CD4-positive, alpha-beta T cell (primary cell): Measurements from ENCODE around the gene PNKD. TPM values are rescaled to one million over a fixed set of nuclear protein-coding genes. Genes with fewer than 3 reads are reported as not detected.

ENCODE experiments used
- ATAC-seq: fragments of 200-7000 bp; cut with Tn5 transposase; one replicate; pipeline ENCODE4 v1.10.0; 2022; ENCODE audit warnings: mild to moderate bottlenecking; ENCODE audit not compliant: poor library complexity
- CTCF ChIA-PET: fragments of 350-600 bp; sonication (Branson Sonifier 250); formaldehyde crosslinking; loops from one replicate; lab custom pipeline; 2021; ENCODE audit warnings: antibody characterized with exemption, inconsistent platforms; lab: Charles Lee
- POLR2A ChIA-PET: fragments of 350-600 bp; sonication (Branson Sonifier 250); formaldehyde crosslinking; loops from one replicate; lab custom pipeline; 2021; ENCODE audit warnings: antibody characterized with exemption, inconsistent platforms; lab: Charles Lee
- DNase-seq, 14 experiments: peaks; one replicate each; pipeline ENCODE4 v3.0.0-alpha.2; 2013 to 2020; ENCODE audit warnings: mixed read lengths in 2 of 14
- H3K27ac ChIP-seq, 2 donors: one replicate each; pipeline versions ENCODE4 v1.5.1 to v1.7.0; 2013; ENCODE audit warnings: low read length in 2 of 2, low read depth in 1 of 2, mild to moderate bottlenecking in 1 of 2
- H3K27me3 ChIP-seq, 2 experiments: 1 replicate in 1 of 2; 2 replicates in 1 of 2; pipeline versions ENCODE4 v1.6.1 to v1.7.0; 2013; ENCODE audit warnings: low read length in 2 of 2, control low read depth in 1 of 2, mild to moderate bottlenecking in 1 of 2, moderate library complexity in 1 of 2; ENCODE audit not compliant: insufficient read depth in 2 of 2, control insufficient read depth in 1 of 2
- H3K36me3 ChIP-seq: one replicate; pipeline ENCODE4 v1.6.1; 2013; ENCODE audit warnings: low read length, control low read depth; ENCODE audit not compliant: insufficient read depth
- H3K4me1 ChIP-seq: one replicate; pipeline ENCODE4 v1.6.1; 2013; ENCODE audit warnings: low read length, control low read depth; ENCODE audit not compliant: insufficient read depth
- H3K4me3 ChIP-seq: one replicate; pipeline ENCODE4 v1.5.1; 2013; ENCODE audit warnings: mild to moderate bottlenecking, low read length, moderate library complexity
- H3K9me3 ChIP-seq, 2 experiments: 1 replicate in 1 of 2; 2 replicates in 1 of 2; pipeline versions ENCODE4 v1.6.1 to v1.7.0; 2013; ENCODE audit warnings: low read length in 2 of 2, mild to moderate bottlenecking in 2 of 2, control low read depth in 1 of 2, moderate library complexity in 1 of 2; ENCODE audit not compliant: control insufficient read depth in 1 of 2, insufficient read depth in 1 of 2
- H3K27ac Mint-ChIP-seq: one replicate; pipeline ENCODE4 v1.8.0; 2020; ENCODE audit warnings: mixed read lengths
- H3K27me3 Mint-ChIP-seq: one replicate; pipeline ENCODE4 v1.8.0; 2021; ENCODE audit warnings: mixed read lengths
- H3K36me3 Mint-ChIP-seq: one replicate; pipeline ENCODE4 v1.8.0; 2021; ENCODE audit warnings: low read depth, mixed read lengths
- H3K4me1 Mint-ChIP-seq: one replicate; pipeline ENCODE4 v1.8.0; 2021; ENCODE audit warnings: low read depth, mixed read lengths
- H3K4me3 Mint-ChIP-seq: one replicate; pipeline ENCODE4 v1.8.0; 2020; ENCODE audit warnings: mild to moderate bottlenecking, mixed read lengths
- H3K9me3 Mint-ChIP-seq: one replicate; pipeline ENCODE4 v1.8.0; 2020; ENCODE audit warnings: mixed read lengths
- CTCF ChIP-seq: fragments of 200-600 bp; IDR thresholded peaks from one replicate; pipeline ENCODE4 v1.8.0; 2022; ENCODE audit warnings: antibody characterized with exemption, mild to moderate bottlenecking
- intact Hi-C, 2 experiments: fragments of 100-400 bp; cut with DNase I in 1 of 2; cut with micrococcal nuclease in 1 of 2; formaldehyde crosslinking; loops; one replicate each; pipeline versions ENCODE4 v1.15.1 to v1.9.0; 2023 to 2025; cut with DNase I, micrococcal nuclease
- total RNA-seq, 174 experiments: library from RNA in 2 of 174; stranded (reverse) in 2 of 174; gene quantifications; one replicate each; pipeline ENCODE4 v1.2.3 and lab custom pipeline; 2021 to 2026

Gene PNKD
- total RNA-seq, 2 experiments from 2014 or later = 9.2 to 10.6 TPM

DNA sequence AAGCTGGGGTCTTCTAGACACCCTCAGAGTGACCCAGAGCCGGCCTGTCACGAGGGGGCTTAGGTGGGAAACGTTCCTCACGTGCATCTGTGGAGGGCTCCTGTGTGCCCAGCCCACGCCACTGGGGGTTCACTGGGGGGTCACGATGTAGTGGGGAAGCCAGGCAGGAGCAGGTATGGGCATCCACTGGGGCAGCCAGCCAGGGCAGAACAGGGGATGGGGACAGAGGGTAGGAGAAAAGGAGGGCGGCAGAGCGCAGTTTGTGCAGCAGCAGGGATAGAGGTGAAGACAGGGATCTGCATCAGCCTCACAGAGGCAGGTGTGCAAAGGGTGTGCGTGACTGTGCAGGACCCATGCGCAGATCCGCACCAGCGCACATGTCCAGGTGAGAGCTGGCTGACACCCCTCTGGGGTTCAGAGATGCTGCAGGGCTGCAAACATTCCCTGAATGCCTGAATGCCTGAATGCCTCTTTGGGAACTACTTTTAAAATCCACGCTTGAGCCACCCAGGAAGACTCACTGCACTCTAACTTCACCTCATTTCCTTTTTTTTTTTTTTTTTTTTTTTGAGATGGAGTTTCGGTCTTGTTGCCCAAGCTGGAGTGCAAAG is 10.0 kb downstream of the PNKD start:
- Histone ChIP-seq H3K27ac (peak overlapping the region in 1 of 2 donors; percentile 47), H3K27me3 (no peaks in the 10 kb centered on the region), H3K9me3 (no peaks in the 10 kb centered on the region), H3K4me3 (no peak overlapping the region), H3K36me3 (peaks cover 81% of the 10 kb centered on the region), H3K4me1 (peaks cover 53% of the 10 kb centered on the region)
- ChIA-PET POLR2A (interaction anchor here (0.5 kb wide), 1 partner anchor 64 kb away, joined by 3 read pairs; no protein-coding TSS in a partner anchor), CTCF (no interaction called here)
- H3K9me3 Mint-ChIP-seq = no peaks in the 10 kb centered on the region
- H3K4me3 Mint-ChIP-seq = no peak overlapping the region
- H3K36me3 Mint-ChIP-seq = peaks cover 79% of the 10 kb centered on the region
- intact Hi-C loops = loop anchor here in 1 of 2 experiments (10.0 kb wide), 1 partner anchor 364 kb away; no protein-coding TSS in a partner anchor
- H3K4me1 Mint-ChIP-seq = peaks cover 55% of the 10 kb centered on the region
- no peaks in the 10 kb centered on the region for H3K27me3 Mint-ChIP-seq
- DNase-seq (peak in 1 of 14 experiments; percentile 11), ATAC-seq (no peak)
- no peak for TF ChIP-seq CTCF
- peak overlapping the region; percentile 78 for H3K27ac Mint-ChIP-seq

DNA sequence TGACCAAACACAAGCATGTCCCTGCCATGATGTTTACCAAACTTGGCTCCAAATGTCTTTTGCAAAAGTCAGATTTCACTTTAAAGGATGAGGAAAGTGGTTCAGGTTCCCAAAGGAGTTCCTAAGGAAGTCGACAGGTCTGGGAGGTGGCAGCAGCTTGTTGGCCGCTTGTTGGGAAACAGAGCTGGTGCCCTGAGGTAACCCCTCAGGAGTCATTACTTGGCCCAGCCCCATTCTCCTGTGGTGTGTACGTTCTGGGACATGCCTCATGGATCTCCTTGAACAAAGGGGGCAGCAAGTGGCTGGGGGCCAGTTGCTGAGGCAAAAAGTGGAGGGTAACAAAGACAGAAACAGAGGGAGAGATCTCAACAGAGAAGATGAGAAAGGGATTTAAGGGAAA is 11.1 kb downstream of the PNKD start:
- no peaks in the 10 kb centered on the region for H3K9me3 Mint-ChIP-seq
- peaks cover 75% of the 10 kb centered on the region for H3K36me3 Mint-ChIP-seq
- Histone ChIP-seq H3K4me1 (peaks cover 63% of the 10 kb centered on the region), H3K4me3 (no peak overlapping the region), H3K27ac (peak overlapping the region; percentile 12 to 50), H3K27me3 (no peaks in the 10 kb centered on the region), H3K9me3 (no peaks in the 10 kb centered on the region), H3K36me3 (peaks cover 70% of the 10 kb centered on the region)
- intact Hi-C loops = loop anchor here in 1 of 2 experiments (10.0 kb wide), 1 partner anchor 363 kb away; no protein-coding TSS in a partner anchor
- peaks cover 65% of the 10 kb centered on the region for H3K4me1 Mint-ChIP-seq
- no peak for TF ChIP-seq CTCF
- ChIA-PET CTCF (no interaction called here), POLR2A (interaction anchor here (1.1 kb wide), 2 partner anchors 9 to 35 kb away, joined by 3 read pairs; no protein-coding TSS in a partner anchor)
- peak overlapping the region; percentile 73 for H3K27ac Mint-ChIP-seq
- H3K4me3 Mint-ChIP-seq = no peak overlapping the region
- H3K27me3 Mint-ChIP-seq = no peaks in the 10 kb centered on the region
- ATAC-seq = no peak
- DNase-seq = no peak

GRCh38 chr2:218282173-218282991 is 12.1 kb downstream of the PNKD start:
- DNase-seq (peak in 1 of 14 experiments; percentile 11), ATAC-seq (no peak)
- intact Hi-C loops = loop anchor here in 1 of 2 experiments (10.0 kb wide), 1 partner anchor 362 kb away; no protein-coding TSS in a partner anchor
- Mint-ChIP-seq H3K27me3 (no peaks in the 10 kb centered on the region), H3K36me3 (peaks cover 68% of the 10 kb centered on the region), H3K4me1 (peaks cover 71% of the 10 kb centered on the region), H3K4me3 (no peak overlapping the region), H3K27ac (peak overlapping the region; percentile 99), H3K9me3 (no peaks in the 10 kb centered on the region)
- CTCF ChIA-PET = interaction anchor here (1.8 kb wide), 1 partner anchor 10 kb away, joined by 8 read pairs; no protein-coding TSS in a partner anchor
- Histone ChIP-seq H3K4me1 (peaks cover 73% of the 10 kb centered on the region), H3K4me3 (no peak overlapping the region), H3K9me3 (no peaks in the 10 kb centered on the region), H3K27me3 (no peaks in the 10 kb centered on the region), H3K36me3 (peaks cover 61% of the 10 kb centered on the region), H3K27ac (peak overlapping the region; percentile 50 to 98)
- TF ChIP-seq CTCF = no peak
- POLR2A ChIA-PET = interaction anchor here (0.6 to 11.6 kb wide), 4 partner anchors 8 to 1103 kb away, joined by 3 to 221 read pairs (median 3); partner anchors contain the start of genes AAMP and PNKD
